Dendritic cell treated with granulocyte-macrophage colony-stimulating factor and Interleukin-4, amounts not matched to agents 40 ng/mL and 50 ng/mL, for 4 days (primary cell): Measurements from ENCODE around the gene RAET1E.
"Not testable (repeated sequence)": the region's sequence is repeated elsewhere in the genome, so short reads cannot be mapped to it uniquely, and the experiment has no call there.

ENCODE experiments used
- H3K27ac Mint-ChIP-seq: one replicate; pipeline ENCODE4 v1.8.0; 2022; ENCODE audit warnings: mild to moderate bottlenecking, mixed read lengths
- H3K27me3 Mint-ChIP-seq: one replicate; pipeline ENCODE4 v1.8.0; 2022; ENCODE audit warnings: mild to moderate bottlenecking, mixed read lengths
- H3K36me3 Mint-ChIP-seq: one replicate; pipeline ENCODE4 v1.8.0; 2022; ENCODE audit warnings: low read depth, mixed read lengths
- H3K4me1 Mint-ChIP-seq: one replicate; pipeline ENCODE4 v1.8.0; 2022; ENCODE audit warnings: low read depth, mixed read lengths
- H3K4me3 Mint-ChIP-seq: one replicate; pipeline ENCODE4 v1.8.0; 2022; ENCODE audit warnings: mild to moderate bottlenecking, moderate library complexity, mixed read lengths
- H3K9me3 Mint-ChIP-seq: one replicate; pipeline ENCODE4 v1.8.0; 2022; ENCODE audit warnings: mixed read lengths
- intact Hi-C: fragments of 100-400 bp; cut with micrococcal nuclease; formaldehyde crosslinking; loops from one replicate; pipeline ENCODE4 v1.15.0; 2022

Gene RAET1E

GRCh38 chr6:149862424-149862738 lies 35.5 kb downstream of the RAET1E start:
- H3K27ac Mint-ChIP-seq = peak overlapping the region; percentile 85

GRCh38 chr6:149861603-149862423 lies 36.1 kb downstream of the RAET1E start:
- Mint-ChIP-seq H3K9me3 (no peaks in the 10 kb centered on the region), H3K27ac (no peak overlapping the region), H3K36me3 (no peaks in the 10 kb centered on the region), H3K4me3 (peak overlapping the region; percentile 20), H3K27me3 (peaks cover 7% of the 10 kb centered on the region), H3K4me1 (peaks cover 14% of the 10 kb centered on the region)
- intact Hi-C loops = no loop called here

More at GRCh38 chr6:149862424-149862738, 35.5 kb downstream of the RAET1E start:
- Mint-ChIP-seq H3K4me3 (peak overlapping the region; percentile 82), H3K4me1 (peaks cover 14% of the 10 kb centered on the region)
- H3K27me3 Mint-ChIP-seq, H3K36me3 Mint-ChIP-seq, H3K9me3 Mint-ChIP-seq, intact Hi-C loops: not testable (repeated sequence)

GRCh38 chr6:149860834-149861602 lies 36.9 kb downstream of the RAET1E start:
- H3K27ac Mint-ChIP-seq = no peak overlapping the region
- peaks cover 7% of the 10 kb centered on the region for H3K27me3 Mint-ChIP-seq
- peaks cover 14% of the 10 kb centered on the region for H3K4me1 Mint-ChIP-seq
- H3K9me3 Mint-ChIP-seq = no peaks in the 10 kb centered on the region
- intact Hi-C loops = no loop called here
- H3K4me3 Mint-ChIP-seq = no peak overlapping the region
- no peaks in the 10 kb centered on the region for H3K36me3 Mint-ChIP-seq

- H3K4me1 Mint-ChIP-seq = peaks cover 14% of the 10 kb centered on the region
- peaks cover 7% of the 10 kb centered on the region for H3K27me3 Mint-ChIP-seq
- H3K36me3 Mint-ChIP-seq = no peaks in the 10 kb centered on the region
- no peaks in the 10 kb centered on the region for H3K9me3 Mint-ChIP-seq
- H3K4me3 Mint-ChIP-seq = no peak overlapping the region
- intact Hi-C loops = no loop called here
- no peak overlapping the region for H3K27ac Mint-ChIP-seq
Observed at GRCh38 chr6:149860513-149860833, 37.4 kb downstream of the RAET1E start.

GRCh38 chr6:149859938-149860337 lies 38.0 kb downstream of the RAET1E start:
- no peaks in the 10 kb centered on the region for H3K36me3 Mint-ChIP-seq
- H3K4me1 Mint-ChIP-seq = peaks cover 14% of the 10 kb centered on the region
- no peaks in the 10 kb centered on the region for H3K9me3 Mint-ChIP-seq
- H3K27me3 Mint-ChIP-seq = peaks cover 7% of the 10 kb centered on the region
- intact Hi-C loops = no loop called here
- no peak overlapping the region for H3K27ac Mint-ChIP-seq
- no peak overlapping the region for H3K4me3 Mint-ChIP-seq

GRCh38 chr6:149859368-149859767 lies 38.5 kb downstream of the RAET1E start:
- Mint-ChIP-seq H3K27ac (no peak overlapping the region), H3K9me3 (no peaks in the 10 kb centered on the region), H3K4me3 (no peak overlapping the region), H3K27me3 (peaks cover 7% of the 10 kb centered on the region), H3K4me1 (peaks cover 20% of the 10 kb centered on the region), H3K36me3 (no peaks in the 10 kb centered on the region)
- intact Hi-C loops = no loop called here

- no peak overlapping the region for H3K4me3 Mint-ChIP-seq
- no peaks in the 10 kb centered on the region for H3K9me3 Mint-ChIP-seq
- intact Hi-C loops = no loop called here
- H3K27ac Mint-ChIP-seq = no peak overlapping the region
- H3K27me3 Mint-ChIP-seq = peaks cover 7% of the 10 kb centered on the region
- no peaks in the 10 kb centered on the region for H3K36me3 Mint-ChIP-seq
- peaks cover 14% of the 10 kb centered on the region for H3K4me1 Mint-ChIP-seq
Observed at GRCh38 chr6:149857541-149857940, 40.4 kb downstream of the RAET1E start.

GRCh38 chr6:149856256-149856994 lies 41.5 kb downstream of the RAET1E start:
- Mint-ChIP-seq H3K9me3 (no peaks in the 10 kb centered on the region), H3K36me3 (no peaks in the 10 kb centered on the region), H3K27ac (no peak overlapping the region), H3K4me3 (no peak overlapping the region), H3K27me3 (peaks cover 1% of the 10 kb centered on the region), H3K4me1 (peaks cover 18% of the 10 kb centered on the region)
- intact Hi-C loops = no loop called here

- Mint-ChIP-seq H3K27me3 (no peaks in the 10 kb centered on the region), H3K4me1 (peaks cover 21% of the 10 kb centered on the region), H3K9me3 (no peaks in the 10 kb centered on the region), H3K27ac (no peak overlapping the region), H3K36me3 (no peaks in the 10 kb centered on the region), H3K4me3 (no peak overlapping the region)
- intact Hi-C loops = no loop called here
Observed at GRCh38 chr6:149855741-149856140, 42.2 kb downstream of the RAET1E start.

GRCh38 chr6:149855040-149855654 lies 42.8 kb downstream of the RAET1E start:
- H3K4me1 Mint-ChIP-seq = peaks cover 21% of the 10 kb centered on the region
- no peaks in the 10 kb centered on the region for H3K36me3 Mint-ChIP-seq
- H3K27ac Mint-ChIP-seq = no peak overlapping the region
- H3K27me3 Mint-ChIP-seq = no peaks in the 10 kb centered on the region
- no peaks in the 10 kb centered on the region for H3K9me3 Mint-ChIP-seq
- H3K4me3 Mint-ChIP-seq = no peak overlapping the region
- intact Hi-C loops = no loop called here

- Mint-ChIP-seq H3K27ac (no peak overlapping the region), H3K36me3 (no peaks in the 10 kb centered on the region), H3K4me3 (no peak overlapping the region), H3K4me1 (peaks cover 21% of the 10 kb centered on the region), H3K27me3 (no peaks in the 10 kb centered on the region), H3K9me3 (no peaks in the 10 kb centered on the region)
- intact Hi-C loops = no loop called here
Observed at GRCh38 chr6:149854532-149854931, 43.4 kb downstream of the RAET1E start.

GRCh38 chr6:149854017-149854416 lies 43.9 kb downstream of the RAET1E start:
- H3K4me3 Mint-ChIP-seq, intact Hi-C loops, H3K27ac Mint-ChIP-seq, H3K27me3 Mint-ChIP-seq, H3K9me3 Mint-ChIP-seq, H3K36me3 Mint-ChIP-seq: not testable (repeated sequence)
- H3K4me1 Mint-ChIP-seq = peaks cover 21% of the 10 kb centered on the region

GRCh38 chr6:149852881-149853280 lies 45.0 kb downstream of the RAET1E start:
- intact Hi-C loops = no loop called here
- no peak overlapping the region for H3K4me3 Mint-ChIP-seq
- H3K27ac Mint-ChIP-seq = no peak overlapping the region
- peaks cover 21% of the 10 kb centered on the region for H3K4me1 Mint-ChIP-seq
- no peaks in the 10 kb centered on the region for H3K9me3 Mint-ChIP-seq
- H3K27me3 Mint-ChIP-seq = no peaks in the 10 kb centered on the region
- no peaks in the 10 kb centered on the region for H3K36me3 Mint-ChIP-seq

GRCh38 chr6:149852180-149852579 lies 45.7 kb downstream of the RAET1E start:
- H3K4me3 Mint-ChIP-seq = no peak overlapping the region
- H3K4me1 Mint-ChIP-seq = peaks cover 21% of the 10 kb centered on the region
- no peaks in the 10 kb centered on the region for H3K9me3 Mint-ChIP-seq
- H3K36me3 Mint-ChIP-seq = no peaks in the 10 kb centered on the region
- intact Hi-C loops = no loop called here
- no peaks in the 10 kb centered on the region for H3K27me3 Mint-ChIP-seq
- H3K27ac Mint-ChIP-seq = no peak overlapping the region
